ENCODE results near the gene CIB2.
A peak's percentile ranks its signal among the peaks of the same experiment; 100 is the strongest.

CIB2 gene

DNA sequence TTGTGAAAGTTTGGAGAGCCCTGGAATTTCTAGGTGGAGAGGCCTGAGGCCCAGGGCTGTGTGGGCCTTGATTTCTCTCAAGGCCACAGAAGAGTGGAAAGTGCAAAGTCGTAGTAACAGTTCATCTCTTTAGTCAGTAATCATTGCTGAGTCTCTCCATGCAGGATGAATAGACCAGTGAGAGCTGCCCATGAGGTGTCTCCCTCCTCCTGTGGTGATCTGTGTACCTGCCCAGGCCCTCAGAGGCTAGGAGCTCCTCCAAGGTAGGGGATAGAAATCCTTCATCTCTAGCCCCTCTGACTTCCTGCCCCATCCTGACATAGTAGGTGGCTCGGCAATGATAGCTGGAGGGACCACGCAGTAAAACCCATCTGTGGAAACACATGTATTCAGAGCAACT, 11.1 kb upstream of the CIB2 start:
- TF ChIP-seq, protein P1, sequence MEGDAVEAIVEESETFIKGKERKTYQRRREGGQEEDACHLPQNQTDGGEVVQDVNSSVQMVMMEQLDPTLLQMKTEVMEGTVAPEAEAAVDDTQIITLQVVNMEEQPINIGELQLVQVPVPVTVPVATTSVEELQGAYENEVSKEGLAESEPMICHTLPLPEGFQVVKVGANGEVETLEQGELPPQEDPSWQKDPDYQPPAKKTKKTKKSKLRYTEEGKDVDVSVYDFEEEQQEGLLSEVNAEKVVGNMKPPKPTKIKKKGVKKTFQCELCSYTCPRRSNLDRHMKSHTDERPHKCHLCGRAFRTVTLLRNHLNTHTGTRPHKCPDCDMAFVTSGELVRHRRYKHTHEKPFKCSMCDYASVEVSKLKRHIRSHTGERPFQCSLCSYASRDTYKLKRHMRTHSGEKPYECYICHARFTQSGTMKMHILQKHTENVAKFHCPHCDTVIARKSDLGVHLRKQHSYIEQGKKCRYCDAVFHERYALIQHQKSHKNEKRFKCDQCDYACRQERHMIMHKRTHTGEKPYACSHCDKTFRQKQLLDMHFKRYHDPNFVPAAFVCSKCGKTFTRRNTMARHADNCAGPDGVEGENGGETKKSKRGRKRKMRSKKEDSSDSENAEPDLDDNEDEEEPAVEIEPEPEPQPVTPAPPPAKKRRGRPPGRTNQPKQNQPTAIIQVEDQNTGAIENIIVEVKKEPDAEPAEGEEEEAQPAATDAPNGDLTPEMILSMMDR (IDR thresholded peaks at IDR 0.05; ENCODE audit: low read depth, low read length, missing control alignments): no peak
- no peak overlapping the region for H3K4me3 ChIP-seq (ENCODE audit: low read depth, low read length)
- in situ Hi-C loops (cut with HindIII; ENCODE audit: low sequenced_read_pairs): no loop called here
- DNase-seq (ENCODE audit: low read depth): no peak

DNA sequence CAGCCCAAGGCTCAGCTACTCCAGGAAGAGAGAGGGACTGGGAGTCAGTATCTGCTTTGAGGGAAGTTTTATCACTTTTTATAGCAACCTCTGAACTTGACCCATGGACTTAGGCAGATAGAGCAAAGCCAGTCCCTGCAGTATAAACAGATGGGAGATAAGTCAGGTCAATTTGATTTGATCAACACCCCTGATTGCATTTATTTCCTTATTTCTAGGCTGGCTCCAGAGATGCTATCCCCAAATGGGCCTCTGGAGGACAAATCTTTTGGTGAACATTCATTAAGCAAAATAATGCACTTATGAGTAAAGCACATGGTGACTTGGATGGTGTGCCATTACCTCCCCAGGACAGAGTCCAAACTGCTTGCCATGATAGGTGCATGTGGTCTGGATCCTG, 9.0 kb upstream of the CIB2 start:
- DNase-seq (ENCODE audit: low read depth): no peak
- in situ Hi-C loops (cut with HindIII; ENCODE audit: low sequenced_read_pairs): no loop called here
- TF ChIP-seq, protein P1 (IDR thresholded peaks at IDR 0.05; ENCODE audit: low read depth, low read length, missing control alignments): no peak
- H3K4me3 ChIP-seq (ENCODE audit: low read depth, low read length): no peak overlapping the region

DNA sequence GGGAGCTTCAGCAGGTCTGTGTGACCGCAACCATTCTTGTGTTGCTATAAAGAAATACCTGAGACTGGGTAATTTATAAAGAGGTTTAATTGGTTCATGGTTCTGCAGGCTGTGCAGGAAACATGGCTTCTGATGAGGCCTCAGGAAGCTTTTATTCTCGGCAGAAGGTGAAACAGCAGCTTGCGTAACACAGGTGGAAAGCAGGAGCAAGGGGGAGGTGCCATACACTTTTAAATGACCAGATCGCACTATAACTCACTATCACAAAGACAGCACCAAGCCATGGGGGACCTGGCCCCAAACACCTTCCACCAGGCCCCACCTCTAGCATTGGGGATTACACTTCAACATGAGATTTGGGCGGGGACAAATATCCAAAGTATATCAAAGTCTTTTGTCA, 8.3 kb upstream of the CIB2 start:
- no peak for DNase-seq (ENCODE audit: low read depth)
- no peak overlapping the region for H3K4me3 ChIP-seq (ENCODE audit: low read depth, low read length)
- in situ Hi-C loops (cut with HindIII; ENCODE audit: low sequenced_read_pairs): no loop called here
- TF ChIP-seq, protein P1 (IDR thresholded peaks at IDR 0.05; ENCODE audit: low read depth, low read length, missing control alignments): no peak

DNA sequence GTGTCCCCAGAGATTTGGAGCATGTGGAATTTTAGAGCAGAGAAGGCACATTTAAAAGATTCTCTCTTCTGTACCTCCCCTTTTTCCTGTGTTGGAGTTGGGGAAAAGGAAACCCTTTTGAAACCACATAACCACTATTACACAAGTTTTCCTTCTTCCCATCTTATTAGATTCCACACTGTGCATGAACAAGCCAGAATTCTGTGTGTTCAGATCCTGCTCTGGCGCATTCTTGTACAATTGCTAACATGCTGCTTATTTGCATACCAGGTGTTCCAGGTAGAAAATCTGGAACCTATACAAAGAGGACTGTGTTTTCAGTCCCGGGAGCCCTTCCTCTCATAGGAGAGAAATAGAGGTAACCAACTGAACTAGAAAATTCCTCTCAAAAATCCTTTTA, 2.6 kb upstream of the CIB2 start:
- H3K4me3 ChIP-seq (ENCODE audit: low read depth, low read length): no peak overlapping the region
- TF ChIP-seq, protein P1 (IDR thresholded peaks at IDR 0.05; ENCODE audit: low read depth, low read length, missing control alignments): no peak
- in situ Hi-C loops (cut with HindIII; ENCODE audit: low sequenced_read_pairs): no loop called here
- no peak for DNase-seq (ENCODE audit: low read depth)

DNA sequence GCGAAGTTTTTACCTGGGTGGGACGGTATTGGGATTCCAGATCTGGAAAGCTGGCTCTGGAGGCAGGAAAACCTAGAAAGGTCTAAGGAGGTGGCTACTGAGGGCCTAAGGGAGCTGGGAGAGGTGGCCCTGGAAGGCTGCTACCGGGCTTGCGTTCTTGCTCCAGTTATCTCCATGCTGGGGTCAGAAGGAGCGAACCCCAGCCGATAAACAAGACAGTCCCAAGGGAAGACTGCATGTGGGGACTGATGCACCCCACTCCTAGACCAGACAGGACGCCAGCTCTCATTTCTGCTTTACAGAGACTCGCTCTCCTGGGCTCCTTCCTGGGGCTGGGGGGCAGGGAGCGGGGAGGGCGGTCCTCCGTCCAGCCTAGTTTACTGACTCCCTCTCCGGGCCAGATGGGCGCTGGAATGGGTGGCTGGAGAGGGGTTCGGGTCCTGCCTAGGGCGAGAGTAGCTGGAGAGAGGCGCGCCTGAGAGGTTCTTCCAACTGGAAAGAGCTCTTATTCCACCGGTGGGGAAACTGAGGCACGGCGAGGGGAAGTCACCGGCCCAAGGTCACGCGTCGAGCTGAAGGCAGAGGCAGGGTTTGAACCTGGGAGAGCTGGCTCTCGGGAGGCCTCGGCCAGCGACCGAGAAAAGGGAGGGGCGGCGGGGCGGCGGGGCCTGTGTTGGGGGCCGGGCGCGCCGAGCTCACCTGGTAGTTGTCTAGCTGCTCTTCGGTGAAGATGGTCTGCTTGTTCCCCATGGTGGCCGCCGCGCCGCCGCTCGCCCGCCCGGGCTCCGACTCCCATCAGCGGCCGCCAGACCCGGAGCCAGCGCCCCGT, 565 bp downstream of the CIB2 start:
- DNase-seq (ENCODE audit: low read depth): no peak
- H3K4me3 ChIP-seq (ENCODE audit: low read depth, low read length): peak overlapping the region; percentile 67
- in situ Hi-C loops (cut with HindIII; ENCODE audit: low sequenced_read_pairs): no loop called here
- TF ChIP-seq, protein P1 (IDR thresholded peaks at IDR 0.05; ENCODE audit: low read depth, low read length, missing control alignments): no peak

DNA sequence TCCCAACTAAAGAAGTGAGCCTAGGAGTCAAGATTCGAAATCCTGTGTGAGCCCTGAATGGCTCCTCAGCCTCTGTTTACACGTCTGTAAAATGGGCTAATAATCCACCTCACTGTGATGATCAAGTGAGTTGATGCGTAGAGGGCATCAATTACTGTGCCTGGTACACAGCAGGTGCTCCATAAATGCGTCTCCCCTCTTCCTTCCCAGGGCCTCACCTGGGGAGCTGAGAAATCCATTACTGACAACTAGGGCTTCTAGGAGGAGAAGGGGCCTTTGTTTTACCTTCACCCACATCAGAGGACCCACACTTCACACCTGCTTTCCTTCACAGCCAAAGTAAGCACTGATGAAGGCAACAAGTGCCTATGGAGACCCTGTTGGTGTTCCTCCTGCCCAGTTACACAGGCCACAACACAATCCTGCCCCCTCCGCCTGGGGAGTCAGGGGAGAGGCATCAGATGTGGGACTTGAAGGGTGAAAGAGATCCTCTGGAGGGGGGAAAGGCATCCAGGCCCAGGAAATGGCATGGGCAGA, 1.4 kb downstream of the CIB2 start:
- TF ChIP-seq, protein P1 (IDR thresholded peaks at IDR 0.05; ENCODE audit: low read depth, low read length, missing control alignments): no peak
- in situ Hi-C loops (cut with HindIII; ENCODE audit: low sequenced_read_pairs): no loop called here
- no peak for DNase-seq (ENCODE audit: low read depth)
- no peak overlapping the region for H3K4me3 ChIP-seq (ENCODE audit: low read depth, low read length)
